HG02973 (cell line): Measurements from ENCODE around the gene ATP2B3.

Experiments
- ATAC-seq: cut with Tn5 transposase; IDR thresholded peaks from one replicate; pipeline ENCODE4 v1.9.1; 2021; ENCODE audit warnings: moderate library complexity; ENCODE audit not compliant: unreplicated experiment

The ATP2B3 gene

DNA sequence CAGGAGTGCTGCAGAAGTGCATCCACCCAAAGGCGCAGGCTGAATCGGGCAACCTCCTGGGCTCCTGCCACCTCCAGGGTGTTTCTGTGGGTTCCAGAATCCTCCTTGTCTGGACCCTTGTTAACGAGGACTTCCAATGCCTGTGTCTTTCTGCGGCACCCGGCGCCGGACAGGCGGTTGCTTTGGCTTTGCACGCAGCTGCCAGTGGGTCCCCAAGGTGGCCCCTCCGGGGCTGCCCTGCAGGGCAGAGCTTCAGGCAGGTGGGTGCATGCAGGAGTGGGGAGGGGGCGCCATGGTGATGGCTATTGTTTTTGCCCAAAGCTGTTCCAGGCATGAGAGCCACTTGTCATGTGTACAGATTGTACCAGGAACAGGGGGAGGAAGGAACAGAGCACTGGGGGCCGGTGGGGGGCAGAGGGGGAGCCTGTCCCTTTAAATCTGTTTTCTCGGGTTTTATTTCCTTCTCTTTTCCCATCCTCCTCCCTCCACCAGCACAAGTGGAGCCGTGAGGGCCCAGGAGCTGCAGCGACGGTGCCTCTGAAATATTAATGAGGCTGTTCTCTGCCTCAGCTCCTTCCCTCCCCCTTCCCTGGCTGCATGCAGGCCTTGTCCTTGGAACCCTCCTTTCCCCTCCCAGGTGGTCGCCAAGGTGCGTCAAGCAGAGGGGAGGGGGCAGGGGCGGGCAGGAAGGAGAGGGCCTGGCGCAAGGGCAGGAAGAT lies 13.1 kb downstream of the ATP2B3 start:
- no peak for ATAC-seq

DNA sequence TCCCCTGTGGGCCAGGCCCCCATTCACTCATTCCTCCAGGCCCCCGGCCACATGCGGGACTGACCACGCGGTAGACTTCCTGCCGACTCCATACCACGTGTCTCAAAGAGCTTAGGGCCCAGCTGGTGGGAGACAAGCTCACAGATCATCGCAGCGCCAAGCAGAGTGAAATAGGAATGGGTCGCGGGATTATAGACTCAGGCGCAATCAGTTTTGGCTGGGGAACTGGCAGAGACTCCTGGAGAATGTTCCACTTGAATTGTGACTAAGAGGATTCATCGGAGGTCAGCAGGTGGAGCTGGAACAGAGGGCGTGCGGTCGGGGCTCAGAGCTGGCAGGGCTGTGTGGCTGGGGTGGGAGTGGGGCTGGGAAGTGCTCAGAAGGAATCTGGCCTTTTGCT lies 15.6 kb downstream of the ATP2B3 start:
- ATAC-seq = no peak

GRCh38 chrX:153537080-153537479 lies 19.6 kb downstream of the ATP2B3 start:
- no peak for ATAC-seq

DNA sequence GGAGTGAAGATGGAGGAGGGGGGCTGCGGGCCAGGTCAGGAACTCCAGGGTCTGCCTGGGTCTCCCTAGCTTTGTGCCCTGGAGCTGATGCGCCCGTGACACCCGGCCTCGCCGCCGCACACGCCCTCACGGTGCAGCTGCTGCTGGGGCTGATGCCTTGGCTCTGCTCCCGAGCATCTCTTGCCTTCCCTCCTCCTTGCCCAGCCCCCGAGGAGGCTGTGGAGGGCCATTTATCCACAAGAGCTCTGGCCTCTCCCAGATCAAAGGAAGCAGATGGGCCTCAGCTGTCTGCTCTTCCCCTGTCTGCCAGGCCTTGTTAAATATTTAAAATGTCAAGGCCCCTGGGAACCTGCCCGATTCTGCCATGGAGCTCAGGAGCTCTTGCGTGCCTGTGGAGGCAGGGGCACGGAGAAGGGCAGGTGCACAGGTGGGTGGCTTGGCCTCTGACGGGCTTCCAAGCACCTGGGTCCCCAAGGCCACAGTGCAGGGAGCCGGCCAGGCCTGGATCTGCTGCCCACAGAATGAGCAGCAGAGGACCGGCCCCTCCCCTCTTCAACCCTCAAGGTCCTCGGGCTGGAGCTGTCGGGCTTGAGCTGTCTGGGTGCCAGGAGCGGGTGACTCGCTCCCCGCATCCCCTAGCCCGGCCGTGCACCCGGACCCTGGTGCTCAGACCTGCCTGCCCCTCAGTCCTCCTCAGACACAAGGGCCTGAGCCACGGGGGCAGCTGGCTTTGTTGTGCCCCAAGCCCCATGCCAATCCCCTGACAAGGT lies 20.3 kb downstream of the ATP2B3 start:
- ATAC-seq = no peak

- no peak for ATAC-seq
These were observed 21.0 kb downstream of the ATP2B3 start for GRCh38 chrX:153538424-153538823.

GRCh38 chrX:153539171-153539978 lies 21.9 kb downstream of the ATP2B3 start:
- peak; percentile 50 for ATAC-seq

DNA sequence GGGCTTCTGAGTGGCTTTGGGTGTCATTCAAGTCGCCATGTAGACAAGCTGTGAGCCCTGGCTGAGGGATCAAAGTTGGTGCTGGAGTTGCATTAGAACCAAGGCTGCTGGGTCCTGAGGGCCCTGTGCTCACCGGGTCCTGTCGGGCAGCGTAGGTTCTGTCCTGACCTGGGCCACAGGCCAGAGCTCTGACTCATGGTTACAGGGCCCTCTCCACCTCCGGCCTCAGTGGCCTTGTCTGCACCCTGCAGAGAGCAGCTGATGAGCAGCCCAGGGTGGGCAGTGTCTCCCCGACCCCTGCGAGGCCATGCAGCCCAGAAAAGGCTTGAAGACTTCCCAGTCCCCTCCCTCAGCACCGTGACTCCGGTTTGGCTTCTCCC lies 22.5 kb downstream of the ATP2B3 start:
- no peak for ATAC-seq

GRCh38 chrX:153544727-153545126 lies 27.3 kb downstream of the ATP2B3 start:
- ATAC-seq = no peak

- no peak for ATAC-seq
These were observed 28.9 kb downstream of the ATP2B3 start for GRCh38 chrX:153546386-153546785.

DNA sequence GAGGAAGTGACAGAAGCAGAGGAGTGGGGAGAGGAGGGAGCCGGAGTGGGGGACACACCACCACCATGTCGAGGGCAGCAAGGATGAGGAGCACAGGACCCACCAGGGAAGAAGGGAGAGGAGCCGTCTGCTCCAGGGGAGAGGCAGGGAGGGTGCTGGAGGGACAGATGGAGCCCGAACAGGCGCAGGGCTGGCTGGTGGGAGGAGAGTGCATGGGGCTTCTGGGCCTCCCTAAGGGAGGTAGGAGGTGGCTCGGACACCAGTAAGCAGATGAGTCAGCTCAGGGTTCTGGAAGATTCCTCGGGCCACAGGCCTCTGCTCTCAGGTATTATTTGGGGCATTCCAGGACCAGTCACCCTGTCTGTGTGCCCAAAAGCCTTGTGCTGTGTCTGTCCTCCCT lies 29.8 kb downstream of the ATP2B3 start:
- ATAC-seq = no peak

DNA sequence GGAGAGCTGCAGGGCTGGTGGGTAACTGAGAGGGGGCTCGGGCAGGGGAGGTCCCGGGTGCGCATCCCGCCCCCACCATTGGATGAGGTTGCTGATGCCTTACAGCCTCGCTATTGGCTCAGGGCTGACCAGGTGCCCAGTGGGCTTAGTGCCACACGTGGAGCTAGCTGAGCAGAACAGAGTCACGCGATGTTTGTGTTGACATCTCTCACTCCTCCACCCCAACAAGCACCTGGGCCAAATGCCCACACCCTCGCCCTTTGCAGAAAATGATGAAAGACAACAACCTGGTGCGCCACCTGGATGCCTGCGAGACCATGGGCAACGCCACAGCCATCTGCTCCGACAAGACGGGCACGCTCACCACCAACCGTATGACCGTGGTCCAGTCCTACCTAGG lies 31.8 kb downstream of the ATP2B3 start:
- ATAC-seq = no peak

DNA sequence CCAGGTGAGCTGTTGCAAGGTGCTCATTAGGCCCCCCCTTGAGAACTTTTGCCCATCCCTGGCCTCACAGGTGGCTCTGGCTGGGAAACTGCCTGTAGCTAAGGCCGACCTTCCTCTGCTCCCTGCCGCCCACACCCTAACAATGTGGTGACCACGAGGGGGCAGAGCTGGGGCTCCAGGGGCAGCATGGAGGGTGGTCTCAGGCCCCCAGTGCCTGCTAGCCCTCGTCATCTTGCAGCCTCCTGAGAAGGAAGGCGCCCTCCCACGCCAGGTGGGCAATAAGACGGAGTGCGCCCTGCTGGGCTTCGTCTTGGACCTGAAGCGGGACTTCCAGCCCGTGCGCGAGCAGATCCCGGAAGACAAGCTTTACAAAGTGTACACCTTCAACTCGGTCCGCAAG lies 32.4 kb downstream of the ATP2B3 start:
- ATAC-seq = no peak

GRCh38 chrX:153551135-153551534 lies 33.7 kb downstream of the ATP2B3 start:
- no peak for ATAC-seq

GRCh38 chrX:153554519-153555167 lies 37.2 kb downstream of the ATP2B3 start:
- ATAC-seq = no peak

- no peak for ATAC-seq
These were observed 39.3 kb downstream of the ATP2B3 start for GRCh38 chrX:153556767-153557166.

- no peak for ATAC-seq
These were observed 40.3 kb downstream of the ATP2B3 start for GRCh38 chrX:153557618-153558355.

- ATAC-seq = no peak
These were observed 42.6 kb downstream of the ATP2B3 start for GRCh38 chrX:153560000-153560399.

DNA sequence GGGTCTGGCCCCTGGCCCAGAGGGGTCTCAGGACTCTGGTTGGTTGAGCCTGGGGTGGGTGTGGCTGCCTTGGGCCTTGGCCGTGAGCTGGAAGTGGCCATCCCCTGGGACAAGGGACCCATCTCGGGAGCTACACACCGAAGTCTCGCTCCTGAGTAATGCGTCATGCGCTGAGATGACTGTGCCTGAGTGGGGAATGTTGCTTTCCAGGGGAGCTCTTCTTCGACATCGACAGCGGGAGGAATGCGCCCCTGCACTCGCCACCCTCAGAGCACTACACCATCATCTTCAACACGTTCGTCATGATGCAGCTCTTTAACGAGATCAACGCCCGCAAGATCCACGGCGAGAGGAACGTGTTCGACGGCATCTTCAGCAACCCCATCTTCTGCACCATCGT lies 43.0 kb downstream of the ATP2B3 start:
- ATAC-seq = no peak

DNA sequence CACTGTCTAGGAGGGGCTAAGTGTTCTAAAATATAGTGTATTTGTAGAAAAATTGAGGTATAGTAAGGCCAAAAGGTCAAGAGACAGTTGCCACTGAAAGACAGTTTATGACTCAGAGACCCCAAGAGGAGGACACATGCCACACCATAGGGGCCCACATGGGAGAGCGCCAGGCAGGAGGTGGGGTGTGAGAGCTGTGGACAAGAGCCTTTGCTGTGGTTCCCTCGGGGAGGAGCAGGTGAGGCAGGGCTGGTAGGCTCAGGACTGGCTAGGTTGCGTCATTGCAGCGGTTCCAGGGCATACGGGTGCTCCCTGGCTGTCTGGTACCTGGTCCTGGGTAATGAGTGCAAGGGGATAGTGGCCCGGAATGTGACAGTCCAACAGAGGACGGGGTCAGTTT lies 43.9 kb downstream of the ATP2B3 start:
- ATAC-seq = no peak

GRCh38 chrX:153562546-153562945 lies 45.1 kb downstream of the ATP2B3 start:
- no peak for ATAC-seq
